Colonic mucosa (tissue), 4 donors: ENCODE data around the gene DGKI. TPM values are rescaled to one million over a fixed set of nuclear protein-coding genes. Genes with fewer than 3 reads are reported as not detected.

ENCODE experiments used
- DNase-seq: peaks from one replicate; pipeline ENCODE4 v3.0.0-alpha.2; 2020
- H3K27ac ChIP-seq: fragments of 200-600 bp; one replicate; pipeline ENCODE4 v1.8.0; 2021
- H3K27me3 ChIP-seq: fragments of 200-600 bp; one replicate; pipeline ENCODE4 v1.8.0; 2021
- H3K36me3 ChIP-seq: fragments of 200-600 bp; one replicate; pipeline ENCODE4 v1.8.0; 2021
- H3K4me1 ChIP-seq: fragments of 200-600 bp; one replicate; pipeline ENCODE4 v1.8.0; 2021; ENCODE audit warnings: mild to moderate bottlenecking
- H3K4me3 ChIP-seq: fragments of 200-600 bp; one replicate; pipeline ENCODE4 v1.8.0; 2021
- H3K9ac ChIP-seq, 2 donors: one replicate each; pipeline ENCODE4 v1.7.0; 2013; ENCODE audit warnings: control low read depth in 2 of 2, low read depth in 2 of 2, low read length in 2 of 2
- H3K9me3 ChIP-seq: fragments of 200-600 bp; one replicate; pipeline ENCODE4 v1.8.0; 2021
- intact Hi-C: fragments of 100-400 bp; cut with DNase I; formaldehyde crosslinking; loops from one replicate; pipeline ENCODE4 v1.14.1; 2022
- total RNA-seq, 2 donors: library from RNA; stranded (reverse); fragmentation: NEBNext Ultra II Directional in 1 of 2; extraction: Animal tissue kit (Norgen Biotek cat#: 25700) in 1 of 2; gene quantifications; one replicate each; pipeline ENCODE4 v1.2.1, GENCODE V29; 2021
- TF ChIP-seq, protein P1 (sequence below): fragments of 200-600 bp; IDR thresholded peaks from one replicate; pipeline ENCODE4 v1.8.0; 2022; ENCODE audit warnings: antibody characterized with exemption, mild to moderate bottlenecking
- donor health status: healthy.
- donor health status: DM: no; HTN: no; CAD: no.
- donor health status: DM: no; HTN: no; CAD: no.

Gene DGKI
- total RNA-seq, 2 donors from 2014 or later: 0.35 to 0.67 TPM

DNA sequence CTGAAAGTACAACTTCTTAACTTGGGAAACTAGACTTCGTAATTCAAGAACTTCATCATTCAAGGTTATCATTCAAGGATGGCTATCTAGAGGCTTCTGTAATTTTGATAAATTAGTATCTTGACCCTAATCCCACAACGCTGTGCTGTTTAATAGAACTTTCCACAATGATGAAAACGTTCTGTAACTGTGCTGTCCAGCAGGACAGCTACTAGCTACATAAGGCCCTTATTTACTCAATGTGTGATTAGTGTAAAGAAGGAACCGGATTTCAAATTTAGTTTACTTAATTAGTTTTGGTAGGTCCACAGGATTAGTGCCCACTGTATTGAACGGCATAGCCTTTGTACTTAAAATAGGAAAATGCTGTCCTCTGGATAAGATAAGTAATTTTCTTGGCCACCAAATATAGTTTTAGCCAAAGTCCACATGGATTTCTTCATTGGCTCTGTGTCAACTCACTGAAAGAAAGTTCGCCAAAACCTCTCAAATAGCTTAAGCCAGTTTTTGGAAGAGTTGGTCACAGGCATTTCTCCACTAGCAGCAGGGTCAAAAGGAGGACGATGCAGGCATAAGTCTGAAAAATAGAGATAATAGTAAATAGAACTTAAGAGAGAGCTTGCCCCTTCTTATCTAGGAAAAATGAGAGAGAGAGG lies 17.3 kb downstream of the DGKI start:
- intact Hi-C loops: no loop called here
- Histone ChIP-seq H3K27me3 (no peaks in the 10 kb centered on the region), H3K36me3 (no peaks in the 10 kb centered on the region), H3K4me3 (no peak overlapping the region), H3K4me1 (no peaks in the 10 kb centered on the region), H3K9ac (no peak overlapping the region), H3K9me3 (no peaks in the 10 kb centered on the region), H3K27ac (no peak overlapping the region)
- DNase-seq: no peak
- TF ChIP-seq, protein P1, sequence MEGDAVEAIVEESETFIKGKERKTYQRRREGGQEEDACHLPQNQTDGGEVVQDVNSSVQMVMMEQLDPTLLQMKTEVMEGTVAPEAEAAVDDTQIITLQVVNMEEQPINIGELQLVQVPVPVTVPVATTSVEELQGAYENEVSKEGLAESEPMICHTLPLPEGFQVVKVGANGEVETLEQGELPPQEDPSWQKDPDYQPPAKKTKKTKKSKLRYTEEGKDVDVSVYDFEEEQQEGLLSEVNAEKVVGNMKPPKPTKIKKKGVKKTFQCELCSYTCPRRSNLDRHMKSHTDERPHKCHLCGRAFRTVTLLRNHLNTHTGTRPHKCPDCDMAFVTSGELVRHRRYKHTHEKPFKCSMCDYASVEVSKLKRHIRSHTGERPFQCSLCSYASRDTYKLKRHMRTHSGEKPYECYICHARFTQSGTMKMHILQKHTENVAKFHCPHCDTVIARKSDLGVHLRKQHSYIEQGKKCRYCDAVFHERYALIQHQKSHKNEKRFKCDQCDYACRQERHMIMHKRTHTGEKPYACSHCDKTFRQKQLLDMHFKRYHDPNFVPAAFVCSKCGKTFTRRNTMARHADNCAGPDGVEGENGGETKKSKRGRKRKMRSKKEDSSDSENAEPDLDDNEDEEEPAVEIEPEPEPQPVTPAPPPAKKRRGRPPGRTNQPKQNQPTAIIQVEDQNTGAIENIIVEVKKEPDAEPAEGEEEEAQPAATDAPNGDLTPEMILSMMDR: no peak

DNA sequence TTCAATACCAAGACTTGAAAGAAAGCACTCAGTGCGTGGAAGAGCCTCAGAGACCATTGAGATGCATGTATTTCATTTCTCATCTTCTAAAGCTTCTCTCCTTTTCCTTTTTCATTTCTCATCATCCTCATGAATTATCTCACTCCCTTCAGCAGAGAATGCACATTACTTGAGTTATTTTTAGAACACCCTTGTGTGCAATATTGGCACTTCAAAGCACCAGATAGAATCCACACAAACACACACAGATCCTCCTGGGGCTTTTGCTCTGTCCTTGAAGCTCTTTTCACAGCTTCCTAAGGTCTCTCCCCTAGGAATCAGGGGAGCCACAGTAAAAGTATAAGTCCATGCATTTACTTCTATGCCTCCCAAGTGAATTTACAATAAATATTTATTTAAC lies 18.3 kb downstream of the DGKI start:
- H3K4me3 ChIP-seq: no peak overlapping the region
- H3K9me3 ChIP-seq: no peaks in the 10 kb centered on the region
- H3K36me3 ChIP-seq: no peaks in the 10 kb centered on the region
- no peaks in the 10 kb centered on the region for H3K4me1 ChIP-seq
- no peaks in the 10 kb centered on the region for H3K27me3 ChIP-seq
- TF ChIP-seq, protein P1: no peak
- H3K9ac ChIP-seq: no peak overlapping the region
- DNase-seq: no peak
- intact Hi-C loops: no loop called here
- no peak overlapping the region for H3K27ac ChIP-seq

DNA sequence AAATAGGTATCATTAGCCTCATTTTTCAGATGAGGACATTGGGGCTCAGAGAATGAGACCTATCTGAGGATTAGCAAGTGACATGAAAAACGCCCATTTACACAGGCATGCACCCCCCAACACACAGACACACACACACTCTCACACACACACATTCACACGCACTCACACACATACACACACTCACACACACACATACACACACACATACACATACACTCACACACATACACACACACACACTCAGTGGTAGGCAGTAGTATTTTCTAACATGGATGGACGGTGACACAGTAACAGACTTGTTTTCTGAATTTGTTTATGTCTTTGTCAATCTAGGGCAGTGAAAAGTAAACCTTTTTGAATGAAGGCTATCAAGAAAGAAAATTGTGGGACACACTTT lies 21.3 kb downstream of the DGKI start:
- no peak for DNase-seq
- no peak overlapping the region for H3K4me3 ChIP-seq

DNA sequence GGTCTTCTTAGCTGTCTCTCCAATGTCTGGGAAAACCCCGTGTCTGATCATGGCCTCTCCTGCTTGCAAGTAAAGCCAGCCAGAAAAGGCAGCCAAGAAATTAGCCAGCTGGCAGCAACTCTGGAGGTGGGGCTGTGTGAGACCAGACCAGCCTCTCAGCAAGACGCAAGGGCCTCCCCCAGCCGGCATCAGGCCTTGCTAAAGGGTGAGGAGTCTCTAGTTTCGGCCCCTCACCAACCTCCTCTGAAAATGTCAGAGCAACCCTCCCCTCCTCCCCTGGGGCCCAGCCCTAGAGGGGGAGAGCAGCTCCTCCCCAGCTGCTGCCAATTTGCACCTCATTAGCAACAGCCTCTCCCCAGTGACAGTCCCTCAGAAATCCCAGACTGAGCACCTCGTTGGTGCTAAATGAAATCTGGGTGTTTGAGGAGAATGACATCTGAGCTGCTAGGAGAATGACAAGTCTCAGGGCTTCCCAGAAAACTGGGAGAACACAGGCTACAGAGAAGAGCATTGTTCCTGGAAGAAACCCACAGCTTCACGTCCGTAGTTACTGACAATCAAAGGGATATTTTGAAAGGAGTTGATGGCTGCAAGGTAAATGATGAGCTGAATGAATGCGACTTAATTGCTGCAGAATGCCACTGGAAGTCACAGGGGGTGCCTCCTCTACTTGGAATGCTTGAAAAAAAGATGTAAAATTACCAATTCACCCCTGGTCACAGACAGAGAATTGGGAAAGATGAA lies 25.9 kb downstream of the DGKI start:
- H3K4me1 ChIP-seq: no peaks in the 10 kb centered on the region
- DNase-seq: peak; percentile 20
- intact Hi-C loops: no loop called here
- H3K36me3 ChIP-seq: no peaks in the 10 kb centered on the region
- no peak overlapping the region for H3K9ac ChIP-seq
- H3K27ac ChIP-seq: no peak overlapping the region
- peaks cover 6% of the 10 kb centered on the region for H3K27me3 ChIP-seq
- H3K9me3 ChIP-seq: no peaks in the 10 kb centered on the region
- no peak overlapping the region for H3K4me3 ChIP-seq
- TF ChIP-seq, protein P1: no peak

More for the DNA sequence above, 21.3 kb downstream of the DGKI start:
- Histone ChIP-seq H3K9ac (no peak overlapping the region), H3K9me3 (no peaks in the 10 kb centered on the region), H3K36me3 (no peaks in the 10 kb centered on the region), H3K4me1 (no peaks in the 10 kb centered on the region), H3K27ac (no peak overlapping the region), H3K27me3 (peaks cover 6% of the 10 kb centered on the region)
- intact Hi-C loops: no loop called here
- TF ChIP-seq, protein P1: no peak

DNA sequence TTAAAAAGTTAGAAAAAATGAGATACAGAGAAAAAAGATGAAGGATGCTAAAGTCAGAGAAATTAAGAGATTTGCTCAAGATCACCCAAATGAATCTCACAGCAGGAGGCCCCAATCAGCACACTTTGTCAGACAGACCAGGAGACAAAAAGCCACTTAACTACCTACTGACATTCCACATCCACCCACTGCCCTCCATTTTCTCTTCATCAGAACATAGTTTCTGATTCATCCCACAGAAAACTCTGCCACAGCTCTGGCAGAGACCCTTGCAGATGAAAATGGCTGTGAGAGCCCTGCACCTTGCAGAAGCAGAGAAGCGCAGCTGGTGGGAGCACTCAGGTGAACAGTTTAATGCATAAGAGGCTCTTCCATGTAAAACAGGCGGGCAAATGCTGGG lies 26.6 kb downstream of the DGKI start:
- Histone ChIP-seq H3K9ac (no peak overlapping the region), H3K9me3 (no peaks in the 10 kb centered on the region), H3K4me3 (no peak overlapping the region), H3K4me1 (no peaks in the 10 kb centered on the region), H3K27ac (no peak overlapping the region), H3K36me3 (no peaks in the 10 kb centered on the region), H3K27me3 (peaks cover 6% of the 10 kb centered on the region)
- TF ChIP-seq, protein P1: no peak
- intact Hi-C loops: no loop called here
- DNase-seq: no peak
